ENCODE data around the gene DNAH8.

Gene DNAH8

GRCh38 chr6:38773338-38773737 is 58.2 kb downstream of the DNAH8 start:
- Histone ChIP-seq H3K4me1 (ENCODE audit: control insufficient read depth, low read length) (peaks cover 31% of the 10 kb centered on the region), H3K79me2 (ENCODE audit: control insufficient read depth, low read length) (no peaks in the 10 kb centered on the region), H3K9me3 (ENCODE audit: control insufficient read depth, insufficient read depth, low read length) (no peaks in the 10 kb centered on the region), H3K4me2 (ENCODE audit: low read length) (no peak overlapping the region), H3K36me3 (ENCODE audit: control insufficient read depth, low read length) (no peaks in the 10 kb centered on the region), H3K27me3 (ENCODE audit: control insufficient read depth, low read length) (no peaks in the 10 kb centered on the region), H3K4me3 (ENCODE audit: low read length) (no peak overlapping the region), H3F3A (ENCODE audit: control insufficient read depth, insufficient read depth) (no peaks in the 10 kb centered on the region; the same call in 1 of the 2 replicates), H4K20me1 (ENCODE audit: control insufficient read depth, insufficient read depth, low read depth, low read length) (no peaks in the 10 kb centered on the region), H3K9me2 (replicated peaks; ENCODE audit: control insufficient read depth, low read length) (no peaks in the 10 kb centered on the region), H3K27ac (ENCODE audit: low read depth, low read length) (no peak overlapping the region)
- TF ChIP-seq CTCF (IDR thresholded peaks at IDR 0.05; ENCODE audit: low read depth, low read length, poor library complexity, severe bottlenecking) (peak; percentile 84), EZH2phosphoT487 (IDR thresholded peaks at IDR 0.05; ENCODE audit: borderline replicate concordance, low read length) (no peak)

- H3K4me2 ChIP-seq (ENCODE audit: low read length) = peak overlapping the region; percentile 35
- H3K79me2 ChIP-seq (ENCODE audit: control insufficient read depth, low read length) = no peaks in the 10 kb centered on the region
- H3F3A ChIP-seq (ENCODE audit: control insufficient read depth, insufficient read depth) = no peaks in the 10 kb centered on the region; the same call in 1 of the 2 replicates
- peaks cover 31% of the 10 kb centered on the region for H3K4me1 ChIP-seq (ENCODE audit: control insufficient read depth, low read length)
- no peaks in the 10 kb centered on the region for H3K9me3 ChIP-seq (ENCODE audit: control insufficient read depth, insufficient read depth, low read length)
- no peaks in the 10 kb centered on the region for H3K36me3 ChIP-seq (ENCODE audit: control insufficient read depth, low read length)
- H3K4me3 ChIP-seq (ENCODE audit: low read length) = peak overlapping the region; percentile 1; the same call in 1 of the 2 replicates
- H3K27me3 ChIP-seq (ENCODE audit: control insufficient read depth, low read length) = no peaks in the 10 kb centered on the region
- no peaks in the 10 kb centered on the region for H3K9me2 ChIP-seq (replicated peaks; ENCODE audit: control insufficient read depth, low read length)
- H4K20me1 ChIP-seq (ENCODE audit: control insufficient read depth, insufficient read depth, low read depth, low read length) = no peaks in the 10 kb centered on the region
- peak overlapping the region; percentile 3; the same call in 1 of the 2 replicates for H3K27ac ChIP-seq (ENCODE audit: low read depth, low read length)
- TF ChIP-seq CTCF (IDR thresholded peaks at IDR 0.05; ENCODE audit: low read depth, low read length, poor library complexity, severe bottlenecking) (no peak), EZH2phosphoT487 (IDR thresholded peaks at IDR 0.05; ENCODE audit: borderline replicate concordance, low read length) (no peak)
Observed at GRCh38 chr6:38774929-38775707, 60.0 kb downstream of the DNAH8 start.

- Histone ChIP-seq H3K9me3 (ENCODE audit: control insufficient read depth, insufficient read depth, low read length) (no peaks in the 10 kb centered on the region), H3F3A (ENCODE audit: control insufficient read depth, insufficient read depth) (no peaks in the 10 kb centered on the region; the same call in 1 of the 2 replicates), H4K20me1 (ENCODE audit: control insufficient read depth, insufficient read depth, low read depth, low read length) (no peaks in the 10 kb centered on the region), H3K4me2 (ENCODE audit: low read length) (peak overlapping the region; percentile 35), H3K9me2 (replicated peaks; ENCODE audit: control insufficient read depth, low read length) (no peaks in the 10 kb centered on the region), H3K4me3 (ENCODE audit: low read length) (peak overlapping the region; percentile 1; the same call in 1 of the 2 replicates), H3K27ac (ENCODE audit: low read depth, low read length) (peak overlapping the region; percentile 3), H3K36me3 (ENCODE audit: control insufficient read depth, low read length) (no peaks in the 10 kb centered on the region), H3K4me1 (ENCODE audit: control insufficient read depth, low read length) (peaks cover 31% of the 10 kb centered on the region), H3K79me2 (ENCODE audit: control insufficient read depth, low read length) (no peaks in the 10 kb centered on the region), H3K27me3 (ENCODE audit: control insufficient read depth, low read length) (no peaks in the 10 kb centered on the region)
- TF ChIP-seq EZH2phosphoT487 (IDR thresholded peaks at IDR 0.05; ENCODE audit: borderline replicate concordance, low read length) (no peak), CTCF (IDR thresholded peaks at IDR 0.05; ENCODE audit: low read depth, low read length, poor library complexity, severe bottlenecking) (no peak)
Observed at GRCh38 chr6:38775870-38776269, 60.8 kb downstream of the DNAH8 start.
